SU-DHL-6 (cell line): ENCODE data around the gene TANC1.

Experiments
- H2AFZ ChIP-seq: fragments of 200-600 bp; sonication (generic); 2 replicates; pipeline ENCODE4 v1.6.1; 2014; ENCODE audit warnings: low read depth, mild to moderate bottlenecking, moderate library complexity, mixed read lengths, antibody characterized with exemption, low read length; ENCODE audit not compliant: severe bottlenecking
- H3F3A ChIP-seq: fragments of 200-600 bp; shearing (Covaris generic); 2 replicates; pipeline ENCODE4 v1.6.0; 2016; ENCODE audit warnings: antibody characterized with exemption, mild to moderate bottlenecking; ENCODE audit not compliant: insufficient read depth
- H3K27ac ChIP-seq: fragments of 200-600 bp; sonication (generic); 2 replicates; pipeline ENCODE4 v1.5.1; 2016; ENCODE audit warnings: low read depth, mild to moderate bottlenecking, low read length, moderate library complexity, mixed read lengths
- H3K27me3 ChIP-seq: fragments of 200-600 bp; sonication (generic), shearing (Covaris generic); 2 replicates; pipeline ENCODE4 v1.6.0; 2014; ENCODE audit warnings: mild to moderate bottlenecking, low read length
- H3K36me3 ChIP-seq: fragments of 200-600 bp; sonication (generic); 2 replicates; pipeline ENCODE4 v1.6.1; 2014; ENCODE audit warnings: mild to moderate bottlenecking, low read length, mixed read lengths
- H3K4me2 ChIP-seq: fragments of 300-600, 200-600 bp; shearing (Covaris generic), sonication (generic); 2 replicates; pipeline ENCODE4 v1.6.0; 2014; ENCODE audit warnings: low read length, low read depth, mild to moderate bottlenecking; ENCODE audit not compliant: poor library complexity, severe bottlenecking
- H3K4me3 ChIP-seq: fragments of 200-600 bp; sonication (generic); 2 replicates; pipeline ENCODE4 v1.5.1; 2014; ENCODE audit warnings: antibody characterized with exemption, low read length, mild to moderate bottlenecking, mixed read lengths; ENCODE audit not compliant: insufficient read depth, poor library complexity, severe bottlenecking
- H3K79me2 ChIP-seq: fragments of 200-600 bp; sonication (generic); 2 replicates; pipeline ENCODE4 v1.6.1; 2014; ENCODE audit warnings: mild to moderate bottlenecking, low read length, moderate library complexity; ENCODE audit not compliant: insufficient read depth
- H3K9ac ChIP-seq: fragments of 200-600 bp; sonication (generic); 2 replicates; pipeline ENCODE4 v1.7.0; 2014; ENCODE audit warnings: mild to moderate bottlenecking, low read length
- H3K9me2 ChIP-seq: fragments of 200-600 bp; sonication (generic); replicated peaks from 2 replicates; pipeline ENCODE4 v1.6.1; 2014; ENCODE audit warnings: low read length; ENCODE audit not compliant: insufficient read depth
- H3K9me3 ChIP-seq: fragments of 200-600 bp; sonication (generic); 2 replicates; pipeline ENCODE4 v1.6.1; 2014; ENCODE audit warnings: low read length, mixed read lengths; ENCODE audit not compliant: insufficient read depth
- H4K20me1 ChIP-seq: fragments of 200-600 bp; sonication (generic); 2 replicates; pipeline ENCODE4 v1.6.1; 2014; ENCODE audit warnings: low read depth, mild to moderate bottlenecking, antibody characterized with exemption, low read length, moderate library complexity, mixed read lengths
- EZH2phosphoT487 ChIP-seq: fragments of 200-600 bp; sonication (generic), shearing (Covaris generic); conservative IDR thresholded peaks from 2 replicates; pipeline ENCODE4 v1.6.1; 2018; ENCODE audit warnings: mild to moderate bottlenecking, antibody characterized with exemption, low read length, moderate library complexity, mixed read lengths
- TF ChIP-seq, protein P1 (sequence below): fragments of 200-600 bp; sonication (generic); IDR thresholded peaks from one replicate; pipeline ENCODE4 v1.5.1; 2017; ENCODE audit warnings: antibody characterized with exemption, mild to moderate bottlenecking, low read length, moderate library complexity; ENCODE audit not compliant: insufficient read depth, poor library complexity, severe bottlenecking

Gene TANC1

DNA sequence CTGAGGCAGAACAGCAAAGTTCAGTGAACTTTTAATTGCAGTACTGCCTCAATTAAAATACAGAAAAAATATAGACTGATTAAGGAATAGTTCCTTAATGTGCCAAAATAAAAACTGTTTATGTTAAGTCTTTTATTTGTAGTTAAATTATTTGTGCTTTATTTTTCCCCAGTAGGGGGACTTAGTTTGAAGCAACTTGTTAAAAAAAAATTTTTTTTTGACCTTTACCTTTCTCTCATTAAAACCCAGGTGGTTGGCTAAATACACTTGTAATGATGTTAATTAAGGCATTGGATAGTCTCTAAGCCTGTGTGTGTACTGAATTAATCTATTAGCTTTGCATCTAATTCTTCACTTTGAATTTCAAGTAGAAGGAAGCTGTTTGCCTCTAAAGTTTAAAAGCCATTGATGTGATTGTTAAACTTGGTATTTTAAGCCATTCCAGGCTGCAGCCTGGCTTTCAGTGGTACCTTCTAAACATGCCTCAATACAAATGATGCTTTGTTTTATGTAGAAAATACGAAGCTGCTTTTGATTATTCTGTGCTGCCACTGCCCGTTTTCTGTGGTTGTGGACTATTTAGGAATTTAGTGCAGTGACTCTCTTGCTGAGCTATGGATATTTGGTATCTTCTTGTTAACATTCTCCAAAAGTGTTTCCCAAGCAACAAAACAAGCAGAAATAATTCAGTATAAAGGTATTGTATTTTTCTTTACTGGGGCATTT is 102.9 kb downstream of the TANC1 start:
- no peaks in the 10 kb centered on the region for H3K36me3 ChIP-seq
- H3F3A ChIP-seq, result no peaks in the 10 kb centered on the region
- no peaks in the 10 kb centered on the region for H3K27me3 ChIP-seq
- no peaks in the 10 kb centered on the region for H3K79me2 ChIP-seq
- TF ChIP-seq, protein P1, sequence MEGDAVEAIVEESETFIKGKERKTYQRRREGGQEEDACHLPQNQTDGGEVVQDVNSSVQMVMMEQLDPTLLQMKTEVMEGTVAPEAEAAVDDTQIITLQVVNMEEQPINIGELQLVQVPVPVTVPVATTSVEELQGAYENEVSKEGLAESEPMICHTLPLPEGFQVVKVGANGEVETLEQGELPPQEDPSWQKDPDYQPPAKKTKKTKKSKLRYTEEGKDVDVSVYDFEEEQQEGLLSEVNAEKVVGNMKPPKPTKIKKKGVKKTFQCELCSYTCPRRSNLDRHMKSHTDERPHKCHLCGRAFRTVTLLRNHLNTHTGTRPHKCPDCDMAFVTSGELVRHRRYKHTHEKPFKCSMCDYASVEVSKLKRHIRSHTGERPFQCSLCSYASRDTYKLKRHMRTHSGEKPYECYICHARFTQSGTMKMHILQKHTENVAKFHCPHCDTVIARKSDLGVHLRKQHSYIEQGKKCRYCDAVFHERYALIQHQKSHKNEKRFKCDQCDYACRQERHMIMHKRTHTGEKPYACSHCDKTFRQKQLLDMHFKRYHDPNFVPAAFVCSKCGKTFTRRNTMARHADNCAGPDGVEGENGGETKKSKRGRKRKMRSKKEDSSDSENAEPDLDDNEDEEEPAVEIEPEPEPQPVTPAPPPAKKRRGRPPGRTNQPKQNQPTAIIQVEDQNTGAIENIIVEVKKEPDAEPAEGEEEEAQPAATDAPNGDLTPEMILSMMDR, result no peak
- TF ChIP-seq EZH2phosphoT487, result no peak
- H3K9ac ChIP-seq, result no peak overlapping the region
- H3K4me3 ChIP-seq, result no peak overlapping the region
- no peak overlapping the region for H3K27ac ChIP-seq
- H4K20me1 ChIP-seq, result no peaks in the 10 kb centered on the region
- H3K9me3 ChIP-seq, result no peaks in the 10 kb centered on the region
- no peak overlapping the region for H3K4me2 ChIP-seq
- H3K9me2 ChIP-seq, result no peaks in the 10 kb centered on the region
- no peak overlapping the region for H2AFZ ChIP-seq

DNA sequence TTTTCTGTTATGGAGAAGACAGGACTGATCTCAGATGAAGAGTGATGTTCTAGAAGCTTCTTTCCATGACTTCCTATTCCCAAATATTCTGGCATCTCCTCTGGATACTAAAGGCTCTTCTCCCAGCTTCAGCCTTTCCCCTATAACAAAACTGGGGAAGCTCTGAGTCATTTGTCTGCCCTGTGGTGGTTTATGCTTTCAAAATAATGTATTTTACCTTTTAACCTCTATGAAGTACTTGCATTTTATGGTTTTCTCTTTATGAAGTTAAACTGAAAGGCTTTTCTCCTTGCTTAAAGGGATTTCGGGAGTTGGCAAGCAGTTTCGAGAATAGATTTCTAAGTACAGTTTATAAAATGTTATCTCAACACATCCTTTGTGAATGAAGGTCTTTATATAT is 104.4 kb downstream of the TANC1 start:
- no peaks in the 10 kb centered on the region for H3K9me2 ChIP-seq
- H4K20me1 ChIP-seq, result no peaks in the 10 kb centered on the region
- H3K27me3 ChIP-seq, result no peaks in the 10 kb centered on the region
- H3K27ac ChIP-seq, result no peak overlapping the region
- no peaks in the 10 kb centered on the region for H3F3A ChIP-seq
- no peaks in the 10 kb centered on the region for H3K79me2 ChIP-seq
- H3K4me2 ChIP-seq, result no peak overlapping the region
- H3K36me3 ChIP-seq, result no peaks in the 10 kb centered on the region
- no peak overlapping the region for H3K9ac ChIP-seq
- no peak overlapping the region for H2AFZ ChIP-seq
- H3K9me3 ChIP-seq, result no peaks in the 10 kb centered on the region
- no peak for TF ChIP-seq EZH2phosphoT487
- TF ChIP-seq, protein P1, result no peak
- no peak overlapping the region for H3K4me3 ChIP-seq

DNA sequence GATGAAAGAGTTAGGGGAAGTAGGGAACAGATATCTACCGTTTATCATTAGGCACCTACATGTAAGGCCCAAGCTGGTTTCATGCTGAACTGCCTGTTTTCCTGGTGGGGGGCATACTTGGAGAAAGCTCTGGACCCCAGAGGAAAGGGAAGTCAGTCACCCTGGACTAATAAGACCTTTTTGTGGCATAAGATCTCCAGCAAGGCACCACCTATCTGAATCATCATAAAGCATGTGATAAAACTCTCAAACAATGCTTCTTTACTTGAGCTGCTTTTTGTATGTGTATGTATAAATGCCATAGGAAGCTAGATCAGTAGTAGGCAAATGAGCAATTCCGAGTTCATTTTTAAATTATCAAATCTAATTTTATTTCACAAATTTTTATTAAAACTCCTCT is 104.8 kb downstream of the TANC1 start:
- Histone ChIP-seq H3K9me3 (no peaks in the 10 kb centered on the region), H3K27ac (no peak overlapping the region)

More for the DNA sequence above, 104.8 kb downstream of the TANC1 start:
- Histone ChIP-seq H3K27me3 (no peaks in the 10 kb centered on the region), H3K4me3 (no peak overlapping the region), H3K9ac (no peak overlapping the region), H4K20me1 (no peaks in the 10 kb centered on the region), H3K36me3 (no peaks in the 10 kb centered on the region), H3F3A (no peaks in the 10 kb centered on the region), H2AFZ (no peak overlapping the region), H3K4me2 (no peak overlapping the region), H3K79me2 (no peaks in the 10 kb centered on the region), H3K9me2 (no peaks in the 10 kb centered on the region)
- no peak for TF ChIP-seq EZH2phosphoT487
- TF ChIP-seq, protein P1, result no peak
